DMS79 treated with DMSO at 0.1 percent for 48 hours (cell line): ENCODE data around the gene ELMO1.

Source experiments
- DNase-seq: peaks from one replicate; lab custom pipeline; 2025; lab: John Stamatoyannopoulos, UW

ELMO1 gene

DNA sequence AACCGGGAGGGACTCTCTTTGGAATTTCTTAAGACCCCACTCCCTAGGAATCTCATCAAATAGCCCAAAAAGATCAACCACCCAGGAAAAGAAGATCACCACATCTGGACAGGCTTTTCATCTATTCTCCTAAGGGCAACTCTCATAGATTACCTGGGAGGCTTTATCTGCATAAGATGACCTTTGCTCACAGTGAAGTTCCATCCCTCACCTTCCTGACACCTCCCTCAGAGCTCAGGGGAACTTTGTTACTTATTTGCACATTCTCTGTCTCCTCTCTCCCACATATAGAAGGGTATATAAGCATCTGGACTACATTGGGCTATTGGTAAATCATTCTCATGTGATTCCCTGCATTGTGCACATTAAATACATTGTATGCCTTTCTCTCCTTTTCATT lies 80.1 kb downstream of the ELMO1 start:
- DNase-seq = no peak

DNA sequence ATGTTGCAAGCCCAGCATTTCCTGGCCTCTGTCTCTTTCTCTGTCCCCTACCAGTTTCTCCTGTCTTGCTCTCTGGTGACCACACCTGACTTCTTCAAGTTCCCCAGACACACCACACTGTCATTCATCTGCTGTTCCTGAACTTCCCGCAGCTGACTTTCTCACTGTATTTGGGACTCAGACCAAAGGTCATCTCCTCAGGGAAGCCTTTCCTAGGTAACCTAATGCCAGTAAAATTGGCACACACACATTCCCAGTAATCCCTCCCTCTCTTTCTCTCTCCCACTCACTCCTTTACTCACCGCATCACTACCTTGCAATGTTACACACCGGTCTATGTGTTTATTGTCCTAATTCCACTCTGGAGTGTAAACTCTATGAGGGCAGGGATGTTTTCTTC lies 81.7 kb downstream of the ELMO1 start:
- DNase-seq = no peak

DNA sequence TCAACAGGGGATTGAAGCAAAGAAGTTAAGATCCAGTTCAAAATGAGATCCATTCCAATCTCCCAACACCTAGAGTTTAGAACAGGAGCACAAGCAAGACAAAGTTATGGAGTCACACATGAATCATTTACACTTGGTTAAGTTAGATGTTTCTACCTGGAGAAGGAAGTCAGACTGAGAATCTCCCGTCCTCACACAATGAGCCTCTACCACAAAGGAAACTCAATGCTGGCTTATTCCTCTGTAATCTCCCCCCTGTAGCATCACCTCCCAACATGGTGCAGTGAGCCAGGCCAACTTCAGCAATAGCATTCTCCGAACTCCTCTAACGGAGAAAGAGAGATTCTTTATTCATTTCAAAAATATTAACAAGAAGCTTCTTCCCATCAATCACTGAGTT lies 82.2 kb downstream of the ELMO1 start:
- DNase-seq = no peak

DNA sequence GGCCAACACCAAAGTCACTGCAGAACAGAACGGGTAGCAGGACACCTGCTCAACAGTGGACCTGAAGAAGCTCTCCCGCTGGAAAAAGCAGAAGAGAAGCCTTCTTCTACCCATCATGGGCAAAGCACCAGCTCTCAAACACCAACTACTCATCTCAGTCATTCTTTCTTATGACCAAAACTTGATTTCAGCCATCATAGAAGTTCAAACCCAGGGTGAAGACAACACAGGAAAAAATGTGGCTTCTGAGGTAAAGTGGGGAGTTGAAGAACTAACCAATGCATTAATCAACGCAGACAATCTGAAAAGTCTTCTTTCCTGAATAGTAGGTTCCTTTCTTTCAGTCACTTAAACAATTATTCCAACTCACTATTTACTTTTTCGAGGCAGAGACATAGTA lies 83.3 kb downstream of the ELMO1 start:
- no peak for DNase-seq

- no peak for DNase-seq
These were observed 83.8 kb downstream of the ELMO1 start for GRCh38 chr7:37364856-37365255.

- DNase-seq = no peak
These were observed 84.8 kb downstream of the ELMO1 start for GRCh38 chr7:37363536-37364491.

DNA sequence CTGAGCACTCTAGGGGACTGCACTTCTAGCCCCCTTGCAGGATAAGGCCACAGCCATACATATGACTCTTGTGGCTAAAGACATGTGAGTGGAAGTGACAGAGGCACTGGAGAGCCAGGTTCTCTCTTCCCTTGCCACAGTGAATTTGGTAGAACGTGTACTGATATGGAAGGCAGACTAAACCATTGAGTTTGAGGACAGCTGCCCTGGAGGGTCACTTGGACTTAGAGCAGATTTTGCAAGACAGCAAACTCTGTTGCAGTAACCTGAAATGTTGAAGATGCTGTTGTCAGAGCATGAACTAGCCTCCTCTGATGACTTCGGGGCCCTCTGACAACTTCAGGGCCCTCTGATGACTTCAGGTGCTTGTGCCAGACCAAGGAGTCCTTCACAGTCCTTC lies 85.9 kb downstream of the ELMO1 start:
- DNase-seq = no peak

DNA sequence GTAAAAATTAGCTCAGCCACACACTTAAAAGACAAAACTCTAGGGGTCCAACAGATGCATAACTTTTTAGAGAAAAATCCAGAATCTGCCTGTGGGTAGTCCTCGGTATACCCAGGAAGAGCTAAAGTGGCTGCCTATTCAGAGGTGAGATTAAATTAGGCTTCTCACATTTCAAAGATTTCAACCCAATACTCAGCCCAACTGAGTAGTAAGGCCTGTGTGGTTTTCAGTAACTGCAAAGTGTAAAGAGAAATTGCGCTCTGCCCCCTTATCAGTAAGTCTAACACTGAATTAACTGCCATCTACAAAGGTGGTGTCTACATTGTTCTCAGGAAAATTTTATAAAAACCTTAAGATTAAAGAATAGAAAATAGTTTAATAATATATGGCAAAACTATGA lies 88.2 kb downstream of the ELMO1 start:
- no peak for DNase-seq

GRCh38 chr7:37359662-37360444 lies 88.8 kb downstream of the ELMO1 start:
- DNase-seq = no peak

DNA sequence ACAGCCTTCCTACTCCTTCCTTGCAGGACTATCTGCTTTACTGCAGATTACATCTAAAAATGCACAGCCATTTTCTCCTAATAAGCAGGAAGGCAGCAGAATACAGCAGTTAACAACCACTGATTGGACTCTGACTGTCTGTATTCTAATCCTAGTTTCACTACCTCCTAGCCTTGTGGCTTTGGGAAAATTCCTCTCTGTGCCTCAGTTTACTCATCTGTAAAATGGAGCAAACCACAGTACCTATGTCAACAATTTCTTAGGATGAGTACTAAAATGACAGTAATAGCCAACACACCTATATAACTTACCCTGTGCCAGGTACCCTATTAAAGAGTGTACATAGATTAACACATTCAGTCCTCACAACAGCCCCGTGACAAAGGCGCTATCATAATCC lies 89.5 kb downstream of the ELMO1 start:
- no peak for DNase-seq

- no peak for DNase-seq
These were observed 91.0 kb downstream of the ELMO1 start for GRCh38 chr7:37357637-37357996.

- no peak for DNase-seq
These were observed 91.6 kb downstream of the ELMO1 start for GRCh38 chr7:37356911-37357636.

DNA sequence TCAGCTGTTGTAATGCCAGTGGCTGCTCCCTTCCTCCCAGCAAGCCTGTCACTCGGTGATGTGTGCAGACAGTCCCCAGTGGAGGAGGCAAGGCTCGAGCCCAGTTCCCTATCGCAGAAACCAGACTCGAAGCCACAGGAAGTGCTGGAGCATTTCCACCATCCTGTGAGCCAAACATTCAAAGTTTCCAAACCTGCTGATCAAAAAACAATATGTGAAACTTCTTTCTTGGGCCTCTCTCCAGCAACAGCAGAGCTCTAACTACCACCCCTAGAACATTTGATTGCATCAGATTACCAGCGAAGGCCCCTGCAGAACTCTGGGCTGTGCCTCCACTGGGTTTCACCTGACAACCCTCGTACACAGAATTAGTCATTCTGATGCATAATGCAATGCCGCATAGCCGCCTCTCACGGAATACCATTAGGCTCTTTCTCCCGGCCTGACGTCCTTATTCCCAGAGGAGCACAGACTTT lies 94.0 kb downstream of the ELMO1 start:
- no peak for DNase-seq

- DNase-seq = no peak
These were observed 94.6 kb downstream of the ELMO1 start for GRCh38 chr7:37353949-37354655.

- DNase-seq = no peak
These were observed 95.4 kb downstream of the ELMO1 start for GRCh38 chr7:37352974-37353948.

DNA sequence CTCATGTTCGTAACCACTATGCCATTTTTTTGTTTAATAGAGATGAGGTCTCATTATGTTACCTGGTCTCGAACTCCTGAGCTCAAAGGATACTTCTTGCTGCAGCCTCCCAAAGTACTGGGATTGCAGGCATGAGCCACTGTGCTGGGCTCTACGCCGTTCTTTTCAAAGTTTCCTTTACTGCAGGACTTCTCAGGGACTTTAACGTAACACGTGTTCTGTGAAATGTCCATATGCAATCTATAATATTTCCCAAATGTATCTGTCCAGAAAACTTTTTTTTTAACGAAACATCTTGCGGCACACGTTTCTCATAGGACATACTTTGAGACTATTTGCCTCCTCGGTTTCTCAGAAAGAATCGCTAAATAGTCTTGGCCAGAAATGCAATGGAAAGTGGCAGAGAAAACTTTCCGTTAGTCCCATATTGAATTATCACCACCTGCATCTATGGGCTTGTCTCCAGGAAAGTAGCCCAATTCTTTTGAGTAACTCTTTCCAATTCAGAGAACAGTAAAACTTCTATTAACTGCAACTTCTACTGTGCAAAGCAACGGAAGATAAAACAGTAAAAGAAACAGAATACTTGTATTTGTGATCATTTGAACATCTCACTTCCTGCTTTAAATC lies 96.3 kb downstream of the ELMO1 start:
- no peak for DNase-seq

DNA sequence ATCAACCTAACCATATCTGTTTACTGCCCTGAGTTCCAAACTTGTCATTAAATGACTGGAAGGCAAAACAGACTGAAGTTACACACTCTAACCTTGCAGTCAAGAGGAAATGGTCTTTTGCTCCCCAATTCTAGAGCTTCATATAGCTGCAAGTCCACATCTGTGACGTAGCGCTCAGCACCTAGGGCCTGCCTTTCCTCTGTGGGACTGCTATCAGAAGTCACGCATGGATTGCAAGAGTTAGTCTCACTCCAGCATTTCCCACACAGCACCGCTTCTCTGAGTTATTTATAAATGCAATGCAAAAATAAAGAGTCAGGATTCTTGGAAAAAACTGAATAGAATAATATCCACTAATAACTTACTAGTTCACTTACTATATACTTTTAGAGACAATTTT lies 96.9 kb downstream of the ELMO1 start:
- no peak for DNase-seq

DNA sequence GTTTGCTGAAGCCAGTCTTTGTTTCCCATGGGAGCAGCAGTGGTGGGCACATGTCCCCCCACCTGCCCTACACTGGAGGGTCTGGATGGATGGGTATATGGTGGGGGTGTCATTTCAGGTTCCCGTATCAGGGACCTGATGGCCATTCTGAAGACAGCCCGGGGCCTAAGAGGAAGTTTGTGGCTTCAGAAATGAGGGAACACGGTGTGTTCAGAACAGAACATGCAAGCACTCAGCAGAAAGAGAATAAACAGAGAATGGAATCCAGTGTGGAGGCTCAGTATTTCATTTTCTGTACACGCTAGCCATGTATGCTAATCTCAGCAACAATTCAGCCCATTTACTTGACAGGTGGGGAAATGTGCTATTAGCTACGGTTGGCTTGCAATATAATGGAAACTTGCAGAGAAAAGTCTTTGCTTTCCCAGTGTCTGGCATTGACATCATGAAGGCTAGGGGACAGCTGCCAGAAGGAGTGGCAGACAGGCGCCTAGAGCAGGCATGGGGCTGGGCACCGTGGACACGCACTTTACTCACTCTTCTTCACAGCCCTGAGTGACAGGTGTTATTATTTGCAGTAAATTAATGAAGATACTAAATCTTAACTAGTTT lies 98.6 kb downstream of the ELMO1 start:
- DNase-seq = no peak

GRCh38 chr7:37348982-37349381 lies 99.7 kb downstream of the ELMO1 start:
- no peak for DNase-seq

DNA sequence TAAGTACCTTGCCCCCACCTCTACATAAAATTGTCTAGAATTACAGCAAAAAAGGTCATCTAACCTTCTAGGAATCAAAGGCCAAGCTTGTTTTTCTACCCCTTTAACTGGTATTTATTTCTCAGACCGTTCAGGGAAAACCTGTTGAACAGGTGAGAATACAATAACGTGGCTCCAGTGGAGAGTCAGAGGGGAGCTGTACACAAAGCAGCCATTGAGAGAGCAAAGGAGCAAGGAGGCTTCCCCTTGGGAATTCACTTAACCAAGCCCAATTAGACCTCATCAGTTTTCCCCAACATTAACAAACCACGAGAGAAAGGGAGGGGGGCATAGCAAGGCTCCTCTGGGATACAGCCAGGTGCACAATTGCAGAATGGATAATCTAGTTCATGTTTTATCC lies 101.9 kb downstream of the ELMO1 start:
- no peak for DNase-seq
